SH-SY5Y (cell line): ENCODE data around the gene DHX30.

Source experiments
- GATA2 ChIP-seq: IDR thresholded peaks from 2 replicates; pipeline ENCODE4 v1.6.1; 2011; ENCODE audit warnings: mild to moderate bottlenecking, low read depth, low read length
- GATA3 ChIP-seq: IDR thresholded peaks from 2 replicates; pipeline ENCODE4 v1.6.1; 2011; ENCODE audit warnings: low read depth, mild to moderate bottlenecking, low read length, moderate library complexity

- TF ChIP-seq GATA3 (no peak), GATA2 (no peak)
Observed at GRCh38 chr3:47804577-47804976, 1.6 kb downstream of the DHX30 start.
